Measurements from ENCODE around the gene RTN4R.
"Not testable (repeated sequence)": the region's sequence is repeated elsewhere in the genome, so short reads cannot be mapped to it uniquely, and the experiment has no call there.

Gene RTN4R

DNA sequence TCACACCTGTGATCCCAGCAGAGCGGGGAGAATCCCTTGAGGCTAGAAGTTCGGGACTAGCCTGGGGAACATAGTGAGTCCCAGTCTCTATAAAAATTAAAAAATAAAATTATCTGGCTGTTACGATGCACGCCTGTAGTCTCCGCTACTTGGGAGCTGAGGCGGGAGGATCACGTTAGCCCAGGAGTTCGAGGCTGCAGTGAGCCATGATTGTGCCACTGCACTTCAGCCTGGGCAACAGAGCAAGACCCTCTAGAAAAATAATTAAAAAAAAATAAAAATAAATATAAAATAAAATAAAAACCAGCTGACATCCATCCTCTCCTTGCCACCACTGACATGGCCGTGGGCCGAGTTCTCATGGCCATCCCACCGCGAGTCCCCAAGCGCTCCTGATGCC, 7.7 kb upstream of the RTN4R start:
- Histone ChIP-seq H3F3A (ENCODE audit: low read depth) (no peaks in the 10 kb centered on the region), H3K9me2 (replicated peaks; ENCODE audit: low read depth, low read length) (no peaks in the 10 kb centered on the region), H3K36me3 (ENCODE audit: insufficient read depth, low read length) (no peaks in the 10 kb centered on the region), H3K9ac (ENCODE audit: low read depth, low read length, poor library complexity, severe bottlenecking) (no peak overlapping the region), H3K27me3 (ENCODE audit: insufficient read depth, low read length, poor library complexity, severe bottlenecking) (no peaks in the 10 kb centered on the region), H3K79me2 (ENCODE audit: insufficient read depth, low read length) (no peaks in the 10 kb centered on the region), H3K9me3 (ENCODE audit: insufficient read depth, low read depth, low read length) (no peaks in the 10 kb centered on the region), H4K20me1 (ENCODE audit: insufficient read depth, low read length, poor library complexity, severe bottlenecking) (no peaks in the 10 kb centered on the region), H2AFZ (ENCODE audit: low read length) (no peak overlapping the region), H3K4me3 (ENCODE audit: low read length, poor library complexity, severe bottlenecking) (no peak overlapping the region), H3K4me1 (ENCODE audit: insufficient read depth, low read length, poor library complexity, severe bottlenecking) (no peaks in the 10 kb centered on the region), H3K4me2 (ENCODE audit: low read depth, low read length, poor library complexity, severe bottlenecking) (no peak overlapping the region)
- TF ChIP-seq EZH2phosphoT487 (IDR thresholded peaks at IDR 0.05; ENCODE audit: borderline replicate concordance) (no peak), CTCF (conservative IDR thresholded peaks at IDR 0.05; ENCODE audit: low read length) (no peak)

GRCh38 chr22:20275325-20275724, 7.2 kb upstream of the RTN4R start:
- not testable (repeated sequence) for H2AFZ ChIP-seq (ENCODE audit: low read length); H3K27me3 ChIP-seq (ENCODE audit: insufficient read depth, low read length, poor library complexity, severe bottlenecking); H3K9me3 ChIP-seq (ENCODE audit: insufficient read depth, low read depth, low read length); H3K4me2 ChIP-seq (ENCODE audit: low read depth, low read length, poor library complexity, severe bottlenecking); H3K4me1 ChIP-seq (ENCODE audit: insufficient read depth, low read length, poor library complexity, severe bottlenecking); H3K36me3 ChIP-seq (ENCODE audit: insufficient read depth, low read length); H3K9ac ChIP-seq (ENCODE audit: low read depth, low read length, poor library complexity, severe bottlenecking); H3K79me2 ChIP-seq (ENCODE audit: insufficient read depth, low read length); H3K4me3 ChIP-seq (ENCODE audit: low read length, poor library complexity, severe bottlenecking); H4K20me1 ChIP-seq (ENCODE audit: insufficient read depth, low read length, poor library complexity, severe bottlenecking); H3F3A ChIP-seq (ENCODE audit: low read depth); H3K9me2 ChIP-seq (replicated peaks; ENCODE audit: low read depth, low read length)

GRCh38 chr22:20274374-20274773, 6.3 kb upstream of the RTN4R start:
- H3K4me3 ChIP-seq (ENCODE audit: low read length, poor library complexity, severe bottlenecking); H4K20me1 ChIP-seq (ENCODE audit: insufficient read depth, low read length, poor library complexity, severe bottlenecking); H3K9ac ChIP-seq (ENCODE audit: low read depth, low read length, poor library complexity, severe bottlenecking); H3F3A ChIP-seq (ENCODE audit: low read depth); H2AFZ ChIP-seq (ENCODE audit: low read length); H3K9me3 ChIP-seq (ENCODE audit: insufficient read depth, low read depth, low read length); H3K4me2 ChIP-seq (ENCODE audit: low read depth, low read length, poor library complexity, severe bottlenecking); H3K27me3 ChIP-seq (ENCODE audit: insufficient read depth, low read length, poor library complexity, severe bottlenecking); H3K79me2 ChIP-seq (ENCODE audit: insufficient read depth, low read length); H3K36me3 ChIP-seq (ENCODE audit: insufficient read depth, low read length); H3K4me1 ChIP-seq (ENCODE audit: insufficient read depth, low read length, poor library complexity, severe bottlenecking); H3K9me2 ChIP-seq (replicated peaks; ENCODE audit: low read depth, low read length): not testable (repeated sequence)

DNA sequence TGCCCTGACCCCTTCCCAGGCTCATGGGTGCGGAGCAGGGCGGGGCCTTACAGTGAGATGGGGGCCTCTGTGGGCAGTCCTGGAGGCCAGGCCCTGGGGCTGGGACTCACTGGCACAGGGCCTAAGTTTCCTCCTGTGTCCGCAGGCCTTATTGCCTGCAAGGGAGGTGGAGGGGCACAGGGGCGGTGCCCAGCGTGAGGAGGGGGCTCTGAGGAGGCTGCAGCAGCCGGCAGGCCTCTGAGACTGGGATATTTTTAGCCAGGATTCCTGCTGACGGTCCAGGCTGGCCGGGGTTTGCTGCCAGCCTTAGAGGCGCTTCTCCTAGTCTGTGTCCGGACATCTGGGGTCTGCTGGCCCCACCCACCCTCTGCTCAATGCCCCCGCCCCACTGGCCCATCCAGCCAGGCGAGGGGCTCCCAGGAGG, 5.7 kb upstream of the RTN4R start:
- Histone ChIP-seq H3K9me3 (ENCODE audit: insufficient read depth, low read depth, low read length) (no peaks in the 10 kb centered on the region), H3K4me2 (ENCODE audit: low read depth, low read length, poor library complexity, severe bottlenecking) (no peak overlapping the region), H4K20me1 (ENCODE audit: insufficient read depth, low read length, poor library complexity, severe bottlenecking) (no peaks in the 10 kb centered on the region), H3K36me3 (ENCODE audit: insufficient read depth, low read length) (no peaks in the 10 kb centered on the region), H3K27me3 (ENCODE audit: insufficient read depth, low read length, poor library complexity, severe bottlenecking) (no peaks in the 10 kb centered on the region), H3K79me2 (ENCODE audit: insufficient read depth, low read length) (no peaks in the 10 kb centered on the region), H2AFZ (ENCODE audit: low read length) (no peak overlapping the region), H3K9ac (ENCODE audit: low read depth, low read length, poor library complexity, severe bottlenecking) (no peak overlapping the region), H3K4me3 (ENCODE audit: low read length, poor library complexity, severe bottlenecking) (no peak overlapping the region), H3K4me1 (ENCODE audit: insufficient read depth, low read length, poor library complexity, severe bottlenecking) (no peaks in the 10 kb centered on the region), H3K9me2 (replicated peaks; ENCODE audit: low read depth, low read length) (no peaks in the 10 kb centered on the region), H3F3A (ENCODE audit: low read depth) (no peaks in the 10 kb centered on the region)
- TF ChIP-seq CTCF (conservative IDR thresholded peaks at IDR 0.05; ENCODE audit: low read length), result no peak
- TF ChIP-seq EZH2phosphoT487 (IDR thresholded peaks at IDR 0.05; ENCODE audit: borderline replicate concordance), result no peak

Data from Loucy (cell line).